Right kidney (tissue), 1 donor: ENCODE results near the gene KRTAP20-4.

Experiments
- DNase-seq: peaks from one replicate; pipeline ENCODE4 v3.0.0-alpha.2; 2016

KRTAP20-4 gene

GRCh38 chr21:30652891-30653290 is 32.5 kb downstream of the KRTAP20-4 start:
- DNase-seq = no peak

GRCh38 chr21:30668776-30669175 is 48.3 kb downstream of the KRTAP20-4 start:
- no peak for DNase-seq
